Muscle layer of colon (tissue), 2 donors: ENCODE results near the gene GRIK2.
"Not testable (repeated sequence)": the region's sequence is repeated elsewhere in the genome, so short reads cannot be mapped to it uniquely, and the experiment has no call there.

Source experiments
- H3K27ac ChIP-seq: one replicate; pipeline ENCODE4 v1.7.0; 2013; ENCODE audit warnings: low read depth, mild to moderate bottlenecking, low read length, moderate library complexity
- H3K27me3 ChIP-seq, 2 donors: one replicate each; pipeline ENCODE4 v1.7.0; 2013; ENCODE audit warnings: low read length in 2 of 2, mild to moderate bottlenecking in 2 of 2; ENCODE audit not compliant: insufficient read depth in 2 of 2, control insufficient read depth in 1 of 2
- H3K36me3 ChIP-seq: one replicate; pipeline ENCODE4 v1.7.0; 2013; ENCODE audit warnings: mild to moderate bottlenecking, low read length; ENCODE audit not compliant: insufficient read depth
- H3K4me1 ChIP-seq: one replicate; pipeline ENCODE4 v1.7.0; 2013; ENCODE audit warnings: mild to moderate bottlenecking, low read length; ENCODE audit not compliant: insufficient read depth
- H3K4me3 ChIP-seq, 2 donors: one replicate each; pipeline ENCODE4 v1.7.0; 2013; ENCODE audit warnings: low read length in 2 of 2, low read depth in 1 of 2, mild to moderate bottlenecking in 1 of 2, moderate library complexity in 1 of 2
- H3K9ac ChIP-seq: one replicate; pipeline ENCODE4 v1.7.0; 2013; ENCODE audit warnings: low read length
- H3K9me3 ChIP-seq: one replicate; pipeline ENCODE4 v1.7.0; 2013; ENCODE audit warnings: mild to moderate bottlenecking, low read length
- donor health status: abdominal sarcoma.
- donor health status: Adenocarcinoma of cecum.

GRIK2 gene

GRCh38 chr6:101393251-101393828 is at the start of gene GRIK2:
GRIK2 (plus strand) TSS chr6:101393708.
- H3K27ac ChIP-seq = no peak within 1 kb of the TSS

GRCh38 chr6:101344885-101345284 is 48.6 kb upstream of the GRIK2 start:
- Histone ChIP-seq H3K27me3 (no peaks in the 10 kb centered on the region), H3K4me3 (no peak overlapping the region), H3K36me3 (no peaks in the 10 kb centered on the region), H3K9me3 (no peaks in the 10 kb centered on the region), H3K27ac (no peak overlapping the region), H3K4me1 (no peaks in the 10 kb centered on the region), H3K9ac (no peak overlapping the region)

More at GRCh38 chr6:101393251-101393828, at the start of gene GRIK2:
- H3K36me3 ChIP-seq = no peaks in the 10 kb centered on the region
- H3K27me3 ChIP-seq = peaks cover 11 to 26% of the 10 kb centered on the region in 2 donors
- no peaks in the 10 kb centered on the region for H3K9me3 ChIP-seq
- H3K4me3 ChIP-seq = peak within 1 kb of the TSS; percentile 29 to 39
- no peaks in the 10 kb centered on the region for H3K4me1 ChIP-seq
- no peak within 1 kb of the TSS for H3K9ac ChIP-seq

- H3K4me1 ChIP-seq = no peaks in the 10 kb centered on the region
- H3K4me3 ChIP-seq = no peak overlapping the region
- no peaks in the 10 kb centered on the region for H3K27me3 ChIP-seq
- H3K9me3 ChIP-seq = no peaks in the 10 kb centered on the region
- no peak overlapping the region for H3K27ac ChIP-seq
- H3K36me3 ChIP-seq = no peaks in the 10 kb centered on the region
- H3K9ac ChIP-seq = no peak overlapping the region
Measured at GRCh38 chr6:101348816-101349215, 44.7 kb upstream of the GRIK2 start.

DNA sequence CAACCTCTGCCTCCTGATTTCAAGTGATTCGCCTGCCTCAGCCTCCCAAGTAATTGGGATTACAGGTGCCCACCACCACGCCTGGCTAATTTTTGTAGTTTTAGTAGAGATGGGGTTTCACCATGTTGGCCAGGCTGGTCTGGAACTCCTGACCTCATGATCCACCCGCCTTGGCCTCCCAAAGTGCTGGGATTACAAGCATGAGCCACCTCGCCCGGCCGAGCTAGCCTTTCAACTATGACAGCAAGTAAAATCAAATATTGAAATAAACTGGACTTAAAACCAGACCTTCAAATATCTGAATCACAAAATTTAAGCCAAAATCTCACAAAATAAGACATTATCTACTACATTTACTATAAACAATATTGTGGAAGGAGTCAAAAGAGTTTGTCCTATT is 42.9 kb upstream of the GRIK2 start:
- H3K4me3 ChIP-seq, H3K27me3 ChIP-seq, H3K36me3 ChIP-seq, H3K4me1 ChIP-seq, H3K9ac ChIP-seq, H3K27ac ChIP-seq, H3K9me3 ChIP-seq: not testable (repeated sequence)

- Histone ChIP-seq H3K27me3 (no peaks in the 10 kb centered on the region), H3K27ac (no peak overlapping the region), H3K36me3 (no peaks in the 10 kb centered on the region), H3K9me3 (no peaks in the 10 kb centered on the region), H3K4me1 (no peaks in the 10 kb centered on the region), H3K4me3 (no peak overlapping the region), H3K9ac (no peak overlapping the region)
Measured at GRCh38 chr6:101351173-101351572, 42.3 kb upstream of the GRIK2 start.

DNA sequence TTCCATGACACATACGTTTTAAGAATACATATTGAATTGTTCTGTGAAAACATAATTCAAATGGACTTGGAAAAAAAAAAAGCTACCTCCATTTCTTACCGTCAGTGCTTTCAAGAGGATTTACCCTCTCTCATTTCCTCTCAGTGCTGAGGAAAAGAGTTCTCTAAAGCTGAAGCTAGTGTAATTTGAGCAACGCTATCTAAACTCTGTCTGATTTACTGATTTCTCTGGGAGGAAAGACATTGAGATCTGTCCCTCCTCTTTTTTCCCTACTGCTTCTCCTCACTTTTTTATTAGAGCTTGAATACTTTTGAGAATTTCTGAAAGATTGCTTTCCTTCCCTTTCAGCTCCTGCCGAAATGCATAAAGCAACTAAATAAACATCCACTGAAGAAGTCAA is 41.2 kb upstream of the GRIK2 start:
- Histone ChIP-seq H3K36me3 (no peaks in the 10 kb centered on the region), H3K9me3 (no peaks in the 10 kb centered on the region), H3K27ac (no peak overlapping the region), H3K4me3 (no peak overlapping the region), H3K27me3 (no peaks in the 10 kb centered on the region), H3K4me1 (no peaks in the 10 kb centered on the region), H3K9ac (no peak overlapping the region)

DNA sequence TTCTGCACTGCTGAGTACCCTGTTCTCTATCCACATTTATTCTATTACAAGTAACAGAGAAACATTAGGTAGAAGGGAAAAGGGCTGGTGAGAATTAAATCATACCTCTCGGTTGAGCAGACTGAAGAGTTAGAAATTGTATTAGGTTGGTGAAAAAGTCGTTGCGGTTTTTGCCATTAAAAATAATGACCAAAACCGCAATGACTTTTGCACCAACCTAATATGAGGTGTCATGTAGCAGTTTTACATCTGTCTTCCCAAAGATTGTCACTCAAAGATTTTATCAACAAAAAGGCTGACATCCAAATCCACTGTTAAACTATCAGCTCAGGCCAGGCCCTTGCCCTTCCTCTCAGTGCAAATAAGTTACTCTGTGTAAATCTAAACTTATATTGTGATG is 28.3 kb upstream of the GRIK2 start:
- Histone ChIP-seq H3K27me3 (no peaks in the 10 kb centered on the region), H3K36me3 (no peaks in the 10 kb centered on the region), H3K9me3 (no peaks in the 10 kb centered on the region), H3K27ac (no peak overlapping the region), H3K4me1 (no peaks in the 10 kb centered on the region), H3K9ac (no peak overlapping the region), H3K4me3 (no peak overlapping the region)

- no peaks in the 10 kb centered on the region for H3K27me3 ChIP-seq
- H3K9me3 ChIP-seq = no peaks in the 10 kb centered on the region
- H3K9ac ChIP-seq = no peak overlapping the region
- no peak overlapping the region for H3K27ac ChIP-seq
- H3K36me3 ChIP-seq = no peaks in the 10 kb centered on the region
- H3K4me1 ChIP-seq = no peaks in the 10 kb centered on the region
- H3K4me3 ChIP-seq = no peak overlapping the region
Measured at GRCh38 chr6:101379926-101380325, 13.6 kb upstream of the GRIK2 start.

DNA sequence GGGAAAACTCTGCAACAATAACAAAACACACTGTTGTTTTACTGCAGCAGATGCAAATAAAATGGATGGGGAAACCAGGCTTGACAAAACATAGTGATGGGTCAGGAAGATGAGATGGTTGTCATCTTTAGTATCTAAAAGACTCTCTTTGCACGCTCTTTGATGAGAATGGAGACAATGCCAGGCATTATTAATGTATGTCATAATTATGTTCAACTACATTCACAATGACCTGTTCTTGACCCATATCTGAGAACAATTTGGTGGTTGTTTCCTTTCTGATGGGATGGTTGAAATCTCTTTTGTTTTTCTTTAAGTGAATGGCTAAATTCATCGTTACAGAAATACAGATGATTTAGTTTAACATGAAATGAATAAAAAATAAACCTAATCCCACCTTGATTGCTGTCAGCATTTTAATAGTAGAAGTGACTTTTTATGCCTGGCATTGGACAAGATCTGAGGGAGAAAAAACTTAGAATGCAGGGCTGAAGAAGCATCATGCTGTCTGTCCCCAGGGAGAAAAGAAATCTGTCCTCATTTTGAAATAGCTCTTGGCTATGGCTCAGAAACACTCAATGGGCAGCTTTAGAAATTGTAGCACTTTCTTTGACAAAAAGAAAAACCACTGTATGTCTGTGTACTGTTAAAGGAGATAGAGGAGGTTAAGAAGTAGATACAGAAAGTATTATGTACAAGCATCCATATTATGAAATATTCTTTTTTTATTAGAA is 12.4 kb upstream of the GRIK2 start:
- Histone ChIP-seq H3K27ac (no peak overlapping the region), H3K4me3 (no peak overlapping the region), H3K9ac (no peak overlapping the region), H3K36me3 (no peaks in the 10 kb centered on the region), H3K9me3 (no peaks in the 10 kb centered on the region), H3K27me3 (no peaks in the 10 kb centered on the region), H3K4me1 (no peaks in the 10 kb centered on the region)

- not testable (repeated sequence) for H3K36me3 ChIP-seq, H3K4me3 ChIP-seq, H3K27me3 ChIP-seq, H3K9me3 ChIP-seq, H3K9ac ChIP-seq, H3K27ac ChIP-seq, H3K4me1 ChIP-seq
Measured at GRCh38 chr6:101383747-101384146, 9.8 kb upstream of the GRIK2 start.

- Histone ChIP-seq H3K9me3 (no peaks in the 10 kb centered on the region), H3K36me3 (no peaks in the 10 kb centered on the region), H3K4me3 (no peak overlapping the region), H3K27me3 (peaks cover 0 to 9% of the 10 kb centered on the region in 2 donors), H3K4me1 (no peaks in the 10 kb centered on the region), H3K9ac (no peak overlapping the region), H3K27ac (no peak overlapping the region)
Measured at GRCh38 chr6:101386982-101387381, 6.5 kb upstream of the GRIK2 start.
